Gastroesophageal sphincter (tissue), 3 donors: ENCODE measurements around the gene HIP1R.

Experiments used
- EP300 ChIP-seq: sonication (generic); formaldehyde crosslinking; IDR thresholded peaks from one replicate; pipeline ENCODE4 v1.6.1; 2017; ENCODE audit warnings: antibody characterized with exemption, mild to moderate bottlenecking
- POLR2A ChIP-seq, 2 donors: fragments of 450-650 bp; IDR thresholded peaks; one replicate each; pipeline ENCODE4 v1.6.1; 2017; ENCODE audit warnings: antibody characterized with exemption in 2 of 2, mild to moderate bottlenecking in 2 of 2, moderate library complexity in 1 of 2
- TF ChIP-seq, protein P1 (sequence below), 4 experiments: fragments of 200-600 bp in 2 of 4; fragments of 450-650 bp in 2 of 4; sonication (generic) in 1 of 4; IDR thresholded peaks; one replicate each; pipeline ENCODE4 v1.5.1; 2017 to 2019; ENCODE audit warnings: antibody characterized with exemption in 4 of 4, mild to moderate bottlenecking in 2 of 4, moderate library complexity in 2 of 4

DNA sequence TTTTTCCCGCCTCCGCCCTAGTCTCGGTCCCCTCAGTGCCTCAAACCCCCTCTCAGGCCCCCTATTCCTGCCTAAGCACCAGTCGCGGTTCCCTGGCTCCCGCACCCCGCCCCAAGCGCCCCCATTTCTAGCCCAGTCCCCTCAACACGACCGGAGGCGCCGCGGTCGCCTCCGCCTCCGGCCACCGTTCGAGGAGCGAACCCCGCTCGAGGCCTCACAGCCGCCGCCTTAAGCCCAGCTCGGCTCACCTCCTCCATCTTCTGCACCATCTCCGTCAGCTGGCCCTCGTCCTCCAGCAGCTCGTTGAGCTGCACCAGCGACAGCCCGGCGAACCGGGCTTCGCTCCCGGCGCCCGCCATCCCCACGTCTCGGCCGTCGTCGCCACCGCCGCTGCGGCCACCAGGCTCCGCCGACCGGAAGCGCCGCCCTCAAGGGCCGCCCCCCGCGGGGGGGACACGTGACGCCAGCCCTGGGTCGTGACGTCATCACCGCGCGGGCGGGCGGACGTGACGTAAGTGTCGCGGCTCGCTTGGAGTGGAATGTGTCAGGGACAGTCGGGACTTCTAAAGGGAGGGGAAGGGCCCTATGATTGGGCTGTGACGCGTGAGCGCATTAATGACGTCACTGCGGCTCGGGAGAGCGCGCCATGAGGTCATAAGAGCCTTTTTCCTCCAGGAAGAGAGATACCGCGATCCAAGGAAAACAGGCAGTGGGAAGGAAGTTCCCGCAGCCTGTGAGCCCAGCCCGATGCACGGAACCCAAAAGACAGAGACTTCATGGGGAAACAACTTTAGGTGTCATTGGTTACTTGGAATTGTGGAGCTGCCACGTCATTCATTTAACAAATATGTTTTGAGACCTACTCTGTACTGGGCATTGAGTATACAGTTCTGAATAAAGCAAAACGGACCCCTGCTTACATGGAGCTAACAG, 60.7 kb downstream of the HIP1R start, which contains the start of gene VPS37B:
- TF ChIP-seq, protein P1, sequence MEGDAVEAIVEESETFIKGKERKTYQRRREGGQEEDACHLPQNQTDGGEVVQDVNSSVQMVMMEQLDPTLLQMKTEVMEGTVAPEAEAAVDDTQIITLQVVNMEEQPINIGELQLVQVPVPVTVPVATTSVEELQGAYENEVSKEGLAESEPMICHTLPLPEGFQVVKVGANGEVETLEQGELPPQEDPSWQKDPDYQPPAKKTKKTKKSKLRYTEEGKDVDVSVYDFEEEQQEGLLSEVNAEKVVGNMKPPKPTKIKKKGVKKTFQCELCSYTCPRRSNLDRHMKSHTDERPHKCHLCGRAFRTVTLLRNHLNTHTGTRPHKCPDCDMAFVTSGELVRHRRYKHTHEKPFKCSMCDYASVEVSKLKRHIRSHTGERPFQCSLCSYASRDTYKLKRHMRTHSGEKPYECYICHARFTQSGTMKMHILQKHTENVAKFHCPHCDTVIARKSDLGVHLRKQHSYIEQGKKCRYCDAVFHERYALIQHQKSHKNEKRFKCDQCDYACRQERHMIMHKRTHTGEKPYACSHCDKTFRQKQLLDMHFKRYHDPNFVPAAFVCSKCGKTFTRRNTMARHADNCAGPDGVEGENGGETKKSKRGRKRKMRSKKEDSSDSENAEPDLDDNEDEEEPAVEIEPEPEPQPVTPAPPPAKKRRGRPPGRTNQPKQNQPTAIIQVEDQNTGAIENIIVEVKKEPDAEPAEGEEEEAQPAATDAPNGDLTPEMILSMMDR (IDR thresholded peaks at IDR 0.05): peak in 2 of 4 experiments; percentile 11 to 40
- TF ChIP-seq POLR2A (IDR thresholded peaks at IDR 0.05) (peak; percentile 92 to 96), EP300 (no peak)
